ENCODE measurements around the gene PTPRN2.

DNA sequence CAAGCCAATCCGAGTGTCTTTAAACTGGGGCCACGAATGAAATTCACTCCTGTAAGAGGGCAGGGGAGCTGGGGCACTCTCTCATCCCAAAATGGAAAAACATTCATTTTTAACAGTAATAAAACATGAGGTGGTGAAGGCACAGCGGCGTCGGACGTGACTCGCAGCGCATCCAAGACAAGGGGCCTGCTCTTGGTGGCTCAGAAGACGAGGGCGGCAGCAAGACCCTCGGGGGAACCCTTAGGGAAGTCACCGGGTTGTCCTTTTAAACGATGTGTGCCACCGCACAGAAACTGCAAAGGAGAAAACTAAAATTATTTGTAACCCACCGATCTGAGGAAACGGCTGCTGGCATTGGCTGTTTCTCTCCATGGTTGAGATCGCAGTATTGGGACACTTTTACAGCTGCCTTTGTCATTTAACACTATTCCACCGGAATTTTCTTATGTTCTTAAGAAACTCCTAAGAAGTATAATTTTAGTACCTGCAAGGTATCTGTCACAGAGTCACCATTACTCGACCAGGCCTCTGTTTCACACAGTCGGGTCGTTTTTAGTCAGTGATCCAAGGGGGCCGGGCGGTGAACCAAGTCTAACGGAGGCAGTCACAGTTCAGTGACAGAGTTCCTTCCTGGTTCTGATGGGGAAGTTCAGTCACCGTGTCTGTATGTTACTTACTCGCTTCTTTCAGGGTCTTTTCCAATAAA is 159.3 kb downstream of the PTPRN2 start:
- TF ChIP-seq, protein P1, sequence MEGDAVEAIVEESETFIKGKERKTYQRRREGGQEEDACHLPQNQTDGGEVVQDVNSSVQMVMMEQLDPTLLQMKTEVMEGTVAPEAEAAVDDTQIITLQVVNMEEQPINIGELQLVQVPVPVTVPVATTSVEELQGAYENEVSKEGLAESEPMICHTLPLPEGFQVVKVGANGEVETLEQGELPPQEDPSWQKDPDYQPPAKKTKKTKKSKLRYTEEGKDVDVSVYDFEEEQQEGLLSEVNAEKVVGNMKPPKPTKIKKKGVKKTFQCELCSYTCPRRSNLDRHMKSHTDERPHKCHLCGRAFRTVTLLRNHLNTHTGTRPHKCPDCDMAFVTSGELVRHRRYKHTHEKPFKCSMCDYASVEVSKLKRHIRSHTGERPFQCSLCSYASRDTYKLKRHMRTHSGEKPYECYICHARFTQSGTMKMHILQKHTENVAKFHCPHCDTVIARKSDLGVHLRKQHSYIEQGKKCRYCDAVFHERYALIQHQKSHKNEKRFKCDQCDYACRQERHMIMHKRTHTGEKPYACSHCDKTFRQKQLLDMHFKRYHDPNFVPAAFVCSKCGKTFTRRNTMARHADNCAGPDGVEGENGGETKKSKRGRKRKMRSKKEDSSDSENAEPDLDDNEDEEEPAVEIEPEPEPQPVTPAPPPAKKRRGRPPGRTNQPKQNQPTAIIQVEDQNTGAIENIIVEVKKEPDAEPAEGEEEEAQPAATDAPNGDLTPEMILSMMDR (conservative IDR thresholded peaks at IDR 0.05 in 1 of 2, IDR thresholded peaks at IDR 0.05 in 1 of 2; ENCODE audit: low read depth in 1 of 2, low read length in 2 of 2), result no peak
- TF ChIP-seq EZH2 (IDR thresholded peaks at IDR 0.05; ENCODE audit: low read length, missing control alignments), result no peak

Data from fibroblast of lung (primary cell).